Measurements from ENCODE around the gene ZYX.
"Not testable (repeated sequence)": the region's sequence is repeated elsewhere in the genome, so short reads cannot be mapped to it uniquely, and the experiment has no call there.

The ZYX gene

DNA sequence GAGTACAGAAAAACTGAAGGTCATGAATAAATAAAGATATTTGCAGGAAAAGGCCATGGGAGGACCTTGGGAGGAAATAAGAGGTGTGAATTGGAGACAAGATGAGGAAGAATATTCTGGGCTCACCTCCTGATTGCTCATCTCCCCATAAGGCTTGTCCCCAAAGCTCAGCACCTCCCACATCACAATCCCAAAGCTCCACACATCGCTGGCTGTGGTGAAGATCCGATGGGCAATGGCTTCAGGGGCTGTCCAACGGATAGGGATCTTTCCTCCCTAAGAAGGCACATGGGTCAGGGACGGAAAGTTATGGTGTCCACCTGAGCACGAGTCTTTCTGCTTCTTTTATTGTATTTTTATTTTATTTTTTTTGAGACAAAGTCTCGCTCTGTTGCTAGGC, 12.9 kb downstream of the ZYX start:
- Mint-ChIP-seq H3K9me3 (no peaks in the 10 kb centered on the region), H3K4me1 (ENCODE audit: low read depth) (peaks cover 61% of the 10 kb centered on the region), H3K36me3 (ENCODE audit: low read depth) (no peaks in the 10 kb centered on the region), H3K27ac (no peak overlapping the region), H3K27me3 (no peaks in the 10 kb centered on the region), H3K4me3 (no peak overlapping the region)
- intact Hi-C loops (cut with micrococcal nuclease), result no loop called here

DNA sequence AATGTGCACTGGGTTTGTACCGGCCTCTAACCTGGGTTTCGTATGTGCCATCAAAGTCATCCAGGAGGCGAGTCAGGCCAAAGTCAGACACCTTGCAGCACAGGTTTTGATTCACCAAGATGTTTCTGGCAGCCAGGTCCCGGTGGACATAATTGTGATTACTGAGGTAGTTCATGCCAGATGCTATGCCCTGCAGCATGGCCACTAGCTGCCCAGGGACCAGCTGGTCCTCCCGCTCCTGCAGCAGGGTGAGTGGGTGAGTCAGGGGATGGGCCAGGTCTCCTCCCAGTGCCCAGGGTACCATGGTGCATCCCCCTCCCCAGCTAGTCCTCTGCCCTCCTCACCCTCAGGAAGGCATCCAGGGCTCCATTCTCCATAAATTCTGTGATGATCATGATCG, 13.6 kb downstream of the ZYX start:
- Mint-ChIP-seq H3K4me3 (no peak overlapping the region), H3K36me3 (ENCODE audit: low read depth) (no peaks in the 10 kb centered on the region), H3K4me1 (ENCODE audit: low read depth) (peaks cover 54% of the 10 kb centered on the region), H3K27ac (peak overlapping the region; percentile 27), H3K27me3 (no peaks in the 10 kb centered on the region), H3K9me3 (no peaks in the 10 kb centered on the region)
- intact Hi-C loops (cut with micrococcal nuclease), result no loop called here

DNA sequence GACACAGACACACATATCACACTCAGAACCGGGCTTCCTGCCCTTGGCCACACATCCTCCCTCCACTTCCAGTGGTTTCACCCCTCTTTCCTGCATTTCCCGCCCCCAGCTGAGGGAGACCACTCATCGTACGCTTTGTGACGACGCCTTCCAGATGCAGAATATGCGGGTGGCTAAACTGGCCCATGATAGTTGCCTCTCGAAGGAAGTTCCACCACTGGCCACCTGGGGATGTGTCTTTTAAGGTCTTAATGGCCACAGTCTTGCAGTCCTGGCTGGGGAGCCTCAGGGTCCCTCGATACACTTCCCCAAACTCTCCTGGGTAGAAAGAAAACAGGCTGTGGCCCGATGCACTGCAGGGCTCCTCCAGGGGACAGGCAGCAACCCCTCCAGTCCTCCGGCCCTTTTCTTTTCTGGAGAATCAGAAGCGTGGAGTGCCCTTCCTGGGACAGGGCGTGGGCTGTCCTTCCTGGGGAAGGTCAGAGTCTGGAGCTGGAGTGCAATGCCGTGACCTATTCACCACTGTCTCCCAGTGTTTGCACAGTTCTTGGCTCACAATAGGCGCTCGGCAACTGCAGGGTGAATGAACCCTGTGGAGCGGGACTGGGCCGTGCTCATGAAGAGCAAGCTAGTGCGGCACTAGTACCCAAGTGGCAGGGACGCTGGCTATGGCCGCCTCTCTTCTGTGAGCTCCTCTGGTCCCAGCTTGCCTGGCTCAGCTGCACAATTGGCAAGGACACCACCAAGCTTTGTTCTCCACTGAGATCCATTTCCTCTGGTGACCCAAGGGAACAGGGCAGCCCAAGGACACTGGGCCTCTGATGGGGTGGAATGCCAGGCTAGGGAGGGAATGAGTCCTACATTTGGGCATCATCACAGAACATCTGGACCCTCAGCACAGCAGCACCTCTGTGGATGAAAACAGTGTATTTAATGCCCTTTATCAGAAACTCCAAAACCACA, 14.3 kb downstream of the ZYX start:
- peak overlapping the region; percentile 27 for H3K27ac Mint-ChIP-seq

DNA sequence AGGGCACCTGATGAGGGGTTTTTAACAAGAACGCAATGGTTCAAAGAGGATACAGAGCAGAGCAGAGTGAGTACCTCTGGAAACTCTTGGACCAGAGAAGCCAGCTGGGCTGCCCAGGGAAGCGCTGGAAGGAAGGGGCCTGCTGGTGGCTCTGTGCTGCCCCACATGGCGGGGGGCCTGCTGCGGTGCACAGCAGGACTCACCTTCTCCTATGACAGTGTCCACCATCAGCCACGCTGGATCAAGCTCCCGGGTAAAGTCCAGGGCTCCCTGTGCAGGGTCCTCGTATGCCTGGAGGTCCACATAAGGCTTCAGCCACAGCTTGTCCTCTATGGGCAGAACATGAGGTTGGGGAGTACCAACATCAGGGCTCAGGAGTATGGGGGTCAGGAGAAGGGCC, 15.0 kb downstream of the ZYX start:
- H3K36me3 Mint-ChIP-seq (ENCODE audit: low read depth), result no peaks in the 10 kb centered on the region

More for the DNA sequence above, 14.3 kb downstream of the ZYX start:
- Mint-ChIP-seq H3K4me3 (no peak overlapping the region), H3K9me3 (no peaks in the 10 kb centered on the region), H3K4me1 (ENCODE audit: low read depth) (peaks cover 47% of the 10 kb centered on the region), H3K27me3 (no peaks in the 10 kb centered on the region), H3K36me3 (ENCODE audit: low read depth) (no peaks in the 10 kb centered on the region)
- intact Hi-C loops (cut with micrococcal nuclease), result no loop called here

DNA sequence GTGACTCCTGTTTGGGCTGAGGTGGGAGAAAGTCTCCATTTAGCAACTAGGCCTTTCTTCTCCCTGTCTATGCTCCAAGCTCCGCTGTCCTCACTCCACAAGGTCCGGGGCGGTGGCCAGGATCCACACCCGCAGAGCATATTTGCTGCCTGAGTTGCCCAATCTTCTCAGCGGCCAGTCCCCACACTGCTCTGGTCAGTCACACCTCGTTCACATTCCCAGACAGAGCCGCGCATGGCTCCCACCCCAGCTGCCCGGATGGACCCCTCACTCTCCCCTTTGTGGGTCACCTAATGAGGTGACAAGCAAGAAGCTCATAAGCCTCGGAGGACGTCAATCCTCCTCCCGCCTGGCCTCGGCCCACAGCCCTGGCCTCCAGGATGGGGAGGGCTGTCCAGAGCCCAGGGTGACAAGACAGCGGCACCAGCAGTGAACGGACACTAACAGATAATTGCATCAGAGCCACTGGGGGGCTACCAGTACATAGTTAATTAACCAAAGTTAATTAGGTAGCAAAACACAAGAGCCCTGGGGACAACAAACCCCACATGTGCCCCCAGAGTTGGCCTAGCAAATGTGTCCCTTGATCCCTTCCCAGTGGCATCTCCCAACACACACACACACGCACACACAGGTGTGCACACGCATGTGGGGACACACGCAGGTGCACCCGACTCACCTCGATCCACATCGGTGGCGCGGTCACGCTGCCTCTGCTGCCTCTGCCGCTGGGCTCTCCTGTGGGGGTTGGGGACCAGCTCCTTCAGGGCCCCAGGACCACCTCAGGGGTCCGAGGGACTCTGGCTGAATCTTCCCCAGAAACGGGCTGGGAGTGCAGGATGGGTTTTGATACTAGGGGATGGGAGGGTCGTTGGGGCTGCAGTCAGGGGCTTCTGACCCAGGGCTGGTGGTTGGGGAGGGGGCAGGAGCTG, 15.7 kb downstream of the ZYX start:
- Mint-ChIP-seq H3K27me3 (no peaks in the 10 kb centered on the region), H3K4me1 (ENCODE audit: low read depth) (peaks cover 33% of the 10 kb centered on the region), H3K9me3 (no peaks in the 10 kb centered on the region), H3K27ac (no peak overlapping the region), H3K4me3 (no peak overlapping the region), H3K36me3 (ENCODE audit: low read depth) (no peaks in the 10 kb centered on the region)
- intact Hi-C loops (cut with micrococcal nuclease), result no loop called here

More for the DNA sequence above, 15.0 kb downstream of the ZYX start:
- H3K4me1 Mint-ChIP-seq (ENCODE audit: low read depth), result peaks cover 40% of the 10 kb centered on the region
- H3K4me3 Mint-ChIP-seq, result no peak overlapping the region
- H3K27ac Mint-ChIP-seq, result no peak overlapping the region
- H3K9me3 Mint-ChIP-seq, result no peaks in the 10 kb centered on the region
- no peaks in the 10 kb centered on the region for H3K27me3 Mint-ChIP-seq
- intact Hi-C loops (cut with micrococcal nuclease), result no loop called here

DNA sequence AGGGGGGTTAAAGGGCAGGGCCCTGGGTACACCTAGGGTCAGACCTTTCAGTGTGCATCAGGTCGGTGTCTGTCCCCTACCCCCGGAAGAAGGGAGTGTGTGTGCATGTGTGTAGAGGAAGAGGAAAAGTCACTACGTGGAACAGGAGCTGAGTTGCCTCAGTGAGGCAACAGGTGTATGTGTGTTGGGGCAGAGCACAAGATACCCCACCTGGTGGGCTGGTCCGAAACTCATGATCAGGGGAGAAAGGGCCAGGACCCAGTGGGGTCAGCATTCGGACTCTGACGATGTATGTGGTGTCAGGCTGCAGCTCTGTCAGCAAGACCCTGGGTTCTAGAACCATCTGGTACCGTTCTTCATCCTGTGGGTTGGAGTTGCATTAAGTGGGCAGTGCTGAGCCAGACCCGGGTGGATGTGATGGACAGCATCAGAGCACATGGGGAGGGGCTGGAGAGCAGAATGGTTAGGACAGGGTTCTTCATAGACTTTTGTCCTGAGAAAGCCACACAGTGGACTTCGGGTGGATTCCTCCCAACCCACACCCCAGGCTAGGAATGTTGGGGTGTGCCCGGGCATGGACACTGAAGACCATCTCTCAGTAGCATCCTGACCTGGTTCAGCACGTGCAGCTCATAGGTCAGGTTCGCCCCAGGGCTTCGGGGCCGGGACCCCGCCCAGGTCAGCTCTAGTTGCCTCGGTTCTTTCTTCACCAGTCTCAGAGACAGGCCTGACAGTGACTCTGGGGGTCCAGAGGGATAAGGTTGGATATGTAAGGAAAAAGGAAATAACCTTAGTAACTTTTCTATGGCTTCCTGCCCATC, 16.8 kb downstream of the ZYX start:
- Mint-ChIP-seq H3K27ac (no peak overlapping the region), H3K4me1 (ENCODE audit: low read depth) (peaks cover 26% of the 10 kb centered on the region), H3K4me3 (no peak overlapping the region), H3K27me3 (no peaks in the 10 kb centered on the region), H3K36me3 (ENCODE audit: low read depth) (no peaks in the 10 kb centered on the region), H3K9me3 (no peaks in the 10 kb centered on the region)
- intact Hi-C loops (cut with micrococcal nuclease), result no loop called here

DNA sequence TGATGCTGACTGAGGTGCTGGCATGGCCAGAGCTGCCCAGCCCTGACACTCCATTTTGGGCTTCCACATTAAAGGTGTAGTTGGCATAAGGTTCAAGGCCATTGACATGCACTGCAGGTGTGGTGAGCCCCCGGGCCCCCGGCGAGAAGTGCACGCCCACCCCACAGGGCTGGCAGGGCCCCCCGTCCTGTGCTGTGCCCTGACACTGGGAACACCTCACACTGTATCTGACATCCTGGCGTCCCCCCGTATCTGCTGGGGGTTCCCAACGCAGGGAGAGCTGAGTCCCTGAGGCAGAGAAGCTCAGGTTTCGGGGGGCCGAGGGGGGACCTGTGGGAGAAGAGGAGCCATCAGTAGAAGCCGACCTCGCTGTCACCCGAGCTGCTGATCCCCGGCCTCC, 17.5 kb downstream of the ZYX start:
- H3K27me3 Mint-ChIP-seq, result no peaks in the 10 kb centered on the region
- no peaks in the 10 kb centered on the region for H3K9me3 Mint-ChIP-seq
- H3K27ac Mint-ChIP-seq, result no peak overlapping the region
- intact Hi-C loops (cut with micrococcal nuclease), result no loop called here
- H3K4me3 Mint-ChIP-seq, result no peak overlapping the region
- no peaks in the 10 kb centered on the region for H3K36me3 Mint-ChIP-seq (ENCODE audit: low read depth)
- H3K4me1 Mint-ChIP-seq (ENCODE audit: low read depth), result peaks cover 19% of the 10 kb centered on the region

DNA sequence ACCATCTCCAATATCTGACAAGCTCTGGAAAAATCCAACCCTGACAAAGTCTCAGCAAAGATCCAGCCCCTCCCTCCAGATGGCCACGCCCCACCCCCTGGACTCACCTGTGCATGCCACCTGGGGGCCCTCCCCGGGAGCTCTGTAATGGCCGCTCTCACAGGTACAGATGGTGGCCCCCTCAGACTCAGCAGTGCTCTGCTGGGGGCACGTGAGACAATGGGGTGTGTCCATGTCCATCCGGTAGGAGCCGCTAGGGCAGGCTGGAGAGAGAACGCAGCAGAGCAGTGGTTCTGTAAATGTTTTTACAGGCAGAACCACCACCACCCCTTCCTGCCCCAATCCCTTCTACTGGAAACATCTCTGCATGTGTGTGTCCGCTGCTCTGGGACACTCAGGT, 18.0 kb downstream of the ZYX start:
- intact Hi-C loops (cut with micrococcal nuclease), result no loop called here
- Mint-ChIP-seq H3K27me3 (no peaks in the 10 kb centered on the region), H3K27ac (no peak overlapping the region), H3K4me1 (ENCODE audit: low read depth) (peaks cover 14% of the 10 kb centered on the region), H3K4me3 (no peak overlapping the region), H3K9me3 (no peaks in the 10 kb centered on the region), H3K36me3 (ENCODE audit: low read depth) (no peaks in the 10 kb centered on the region)

DNA sequence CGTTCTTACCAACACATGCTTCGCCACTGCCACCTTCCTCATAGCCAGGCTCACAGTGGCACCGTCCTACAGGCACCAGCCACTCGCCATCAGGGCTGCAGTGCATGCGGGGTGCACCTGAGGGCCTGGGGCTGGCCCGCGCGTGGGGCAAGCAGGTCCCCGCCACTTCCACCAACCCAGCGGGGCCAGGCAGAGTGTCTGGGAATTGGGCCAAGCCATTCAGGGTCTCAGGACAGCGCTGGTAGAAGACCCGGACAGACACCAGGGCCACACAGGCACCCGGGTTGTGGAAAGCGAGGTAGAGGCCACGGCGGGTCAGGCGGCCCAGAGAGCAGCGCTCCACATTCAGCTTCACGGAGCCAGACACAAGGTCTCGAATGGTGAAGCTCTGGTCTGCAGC, 18.5 kb downstream of the ZYX start:
- intact Hi-C loops (cut with micrococcal nuclease), result no loop called here
- Mint-ChIP-seq H3K4me3 (no peak overlapping the region), H3K27ac (no peak overlapping the region), H3K27me3 (no peaks in the 10 kb centered on the region), H3K4me1 (ENCODE audit: low read depth) (peaks cover 13% of the 10 kb centered on the region), H3K9me3 (no peaks in the 10 kb centered on the region), H3K36me3 (ENCODE audit: low read depth) (no peaks in the 10 kb centered on the region)

DNA sequence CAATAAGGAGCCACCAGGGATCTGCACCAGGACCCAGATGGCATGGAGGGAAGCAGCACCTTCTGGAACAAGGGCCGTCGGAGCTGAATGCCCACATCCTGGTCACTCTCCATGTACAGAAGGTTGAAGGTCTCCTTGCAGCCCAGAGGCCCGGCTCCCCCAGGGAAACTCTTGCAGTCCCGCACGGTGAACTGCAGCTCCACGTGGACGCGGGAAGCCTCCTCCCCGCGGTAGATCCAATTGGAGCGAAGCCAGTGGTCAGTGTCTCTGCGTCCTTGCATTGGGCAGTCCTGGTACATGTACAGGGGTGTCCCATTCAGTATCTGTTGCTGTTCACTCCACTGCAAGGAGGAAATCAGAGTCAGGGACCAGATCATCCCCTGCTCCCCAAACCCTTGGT, 20.1 kb downstream of the ZYX start:
- H3K4me3 Mint-ChIP-seq, result no peak overlapping the region
- H3K9me3 Mint-ChIP-seq, result no peaks in the 10 kb centered on the region
- no peak overlapping the region for H3K27ac Mint-ChIP-seq
- H3K27me3 Mint-ChIP-seq, result no peaks in the 10 kb centered on the region
- intact Hi-C loops (cut with micrococcal nuclease), result no loop called here
- peaks cover 5% of the 10 kb centered on the region for H3K4me1 Mint-ChIP-seq (ENCODE audit: low read depth)
- no peaks in the 10 kb centered on the region for H3K36me3 Mint-ChIP-seq (ENCODE audit: low read depth)

DNA sequence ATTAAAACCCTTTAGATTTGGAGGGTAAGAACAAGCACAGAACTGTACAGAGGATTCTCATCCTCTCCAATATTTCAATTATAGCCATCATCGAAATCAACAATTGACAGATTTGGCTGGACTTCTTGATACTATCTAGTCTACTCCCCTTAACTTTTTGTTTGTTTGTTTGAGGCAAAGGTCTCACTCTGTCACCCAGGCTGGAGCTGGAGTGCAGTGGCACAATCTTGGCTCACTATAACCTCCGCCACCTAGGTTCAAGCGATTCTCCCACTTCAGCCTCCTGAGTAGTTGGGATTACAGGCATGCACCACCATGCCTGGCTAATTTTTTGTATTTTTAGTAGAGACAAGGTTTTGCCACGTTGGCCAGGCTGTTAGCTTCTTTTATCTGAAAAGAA, 21.1 kb downstream of the ZYX start:
- intact Hi-C loops (cut with micrococcal nuclease), result not testable (repeated sequence)

DNA sequence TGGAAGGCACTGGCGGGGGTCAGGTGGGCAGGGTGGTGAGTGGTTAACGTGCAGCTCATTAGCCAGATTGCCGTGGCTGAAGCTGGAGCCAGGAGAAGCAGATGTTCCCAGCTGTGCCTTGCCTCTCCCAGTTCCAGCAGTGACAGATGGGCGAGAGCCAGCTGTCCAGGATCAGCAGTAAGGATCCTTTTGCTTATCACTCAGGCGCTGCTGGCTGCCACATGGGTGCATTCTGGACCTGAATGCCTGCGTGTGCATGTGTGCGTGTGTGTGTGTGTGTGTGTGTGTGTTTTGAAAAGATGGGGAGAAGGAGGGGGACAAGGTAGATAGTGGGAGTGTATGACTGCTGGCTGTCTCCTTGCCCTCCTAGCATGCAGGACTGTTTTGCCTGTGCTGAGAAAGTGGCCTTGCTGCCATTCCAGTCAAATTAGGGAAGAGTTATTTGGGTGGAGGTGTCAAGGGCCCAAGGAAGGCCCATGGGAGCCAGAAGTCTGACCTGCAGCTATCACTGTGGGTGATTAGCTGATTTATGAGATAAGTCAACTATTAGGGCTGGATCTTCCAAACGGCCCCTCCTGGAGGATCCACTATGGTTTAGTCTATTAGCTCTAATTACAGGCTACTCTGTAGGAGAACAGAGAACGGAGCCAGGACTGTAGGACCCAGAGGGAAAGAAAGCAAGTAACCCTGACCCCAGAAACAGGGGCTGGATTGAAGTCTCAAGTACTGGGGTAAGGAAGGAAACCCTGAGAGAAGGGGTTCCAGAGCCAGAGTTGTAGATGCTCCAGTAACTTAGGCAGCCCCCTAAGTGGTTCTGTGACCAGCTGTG, 24.2 kb downstream of the ZYX start:
- peaks cover 8% of the 10 kb centered on the region for H3K27me3 Mint-ChIP-seq
- H3K36me3 Mint-ChIP-seq (ENCODE audit: low read depth), result no peaks in the 10 kb centered on the region
- no peak overlapping the region for H3K27ac Mint-ChIP-seq
- peaks cover 40% of the 10 kb centered on the region for H3K4me1 Mint-ChIP-seq (ENCODE audit: low read depth)
- no peaks in the 10 kb centered on the region for H3K9me3 Mint-ChIP-seq
- intact Hi-C loops (cut with micrococcal nuclease), result no loop called here
- no peak overlapping the region for H3K4me3 Mint-ChIP-seq

More for the DNA sequence above, 21.1 kb downstream of the ZYX start:
- not testable (repeated sequence) for H3K36me3 Mint-ChIP-seq (ENCODE audit: low read depth); H3K4me3 Mint-ChIP-seq; H3K9me3 Mint-ChIP-seq; H3K27ac Mint-ChIP-seq; H3K27me3 Mint-ChIP-seq
- peaks cover 12% of the 10 kb centered on the region for H3K4me1 Mint-ChIP-seq (ENCODE audit: low read depth)

DNA sequence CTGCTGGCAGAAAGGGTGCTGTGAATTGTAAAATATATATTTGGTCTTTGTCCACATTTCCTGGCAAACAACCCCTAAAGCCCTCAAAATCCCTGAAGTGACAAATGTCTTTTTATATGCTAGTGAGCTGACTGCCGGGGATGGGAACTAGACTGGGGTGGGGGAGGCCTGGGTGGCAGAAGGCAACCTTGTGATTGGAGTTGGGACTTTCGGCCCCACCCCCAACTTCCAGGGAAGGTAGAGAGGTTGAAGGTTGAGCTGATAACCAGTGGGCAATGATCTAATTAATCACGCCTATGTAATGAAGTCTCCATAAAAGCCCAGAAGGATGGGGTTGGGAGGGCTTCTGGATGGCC, 24.8 kb downstream of the ZYX start:
- Mint-ChIP-seq H3K36me3 (ENCODE audit: low read depth) (no peaks in the 10 kb centered on the region), H3K4me3 (no peak overlapping the region), H3K27me3 (peaks cover 8% of the 10 kb centered on the region), H3K4me1 (ENCODE audit: low read depth) (peaks cover 46% of the 10 kb centered on the region), H3K9me3 (no peaks in the 10 kb centered on the region), H3K27ac (no peak overlapping the region)
- intact Hi-C loops (cut with micrococcal nuclease), result no loop called here
